GM18858 (cell line): ENCODE results near the gene HUS1.
"Not testable (repeated sequence)": the region's sequence is repeated elsewhere in the genome, so short reads cannot be mapped to it uniquely, and the experiment has no call there.

Experiments
- ATAC-seq: cut with Tn5 transposase; IDR thresholded peaks from one replicate; pipeline ENCODE4 v1.9.1; 2021; ENCODE audit not compliant: unreplicated experiment

HUS1 gene

GRCh38 chr7:47931005-47932004 lies 48.1 kb downstream of the HUS1 start:
- no peak for ATAC-seq

DNA sequence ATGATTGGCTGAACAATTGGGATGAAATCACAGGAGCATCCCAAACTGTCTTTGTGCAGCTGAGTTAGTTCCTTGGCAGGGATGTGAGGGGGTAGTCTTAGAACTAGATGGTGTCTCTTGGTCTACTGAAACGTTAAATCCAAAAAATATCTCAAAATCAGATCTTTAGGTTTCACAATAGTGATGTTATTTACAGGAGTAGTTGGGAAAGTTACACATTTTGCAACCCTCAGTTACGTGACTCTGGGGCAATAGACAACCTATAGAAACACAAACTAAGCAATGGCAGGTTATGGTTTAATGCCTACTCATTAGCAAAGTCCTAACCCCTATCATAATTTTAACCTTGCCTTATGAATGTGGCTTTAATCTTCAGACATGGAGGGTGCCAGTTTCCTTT lies 55.1 kb downstream of the HUS1 start:
- ATAC-seq: no peak

GRCh38 chr7:47923081-47923875 lies 56.1 kb downstream of the HUS1 start:
- ATAC-seq: not testable (repeated sequence)

- ATAC-seq: not testable (repeated sequence)
These were observed 62.9 kb downstream of the HUS1 start for GRCh38 chr7:47916514-47916913.

DNA sequence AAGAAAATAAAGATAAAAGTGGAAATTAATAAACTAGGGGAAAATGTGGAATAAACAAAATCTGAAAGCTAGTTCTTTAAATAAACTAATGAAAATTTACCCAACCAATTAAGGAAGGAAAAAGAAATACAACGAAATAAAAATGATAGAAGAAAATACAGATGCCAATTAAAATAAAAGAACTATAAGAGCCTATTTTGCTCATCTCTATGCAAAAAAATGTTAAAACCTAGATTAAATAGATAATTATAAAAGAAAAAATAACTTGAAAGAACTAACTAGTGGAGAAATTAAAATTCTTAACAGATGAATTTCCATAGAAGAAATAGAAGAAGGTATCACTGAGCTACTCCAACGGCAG lies 63.8 kb downstream of the HUS1 start:
- ATAC-seq: no peak

- no peak for ATAC-seq
These were observed 64.4 kb downstream of the HUS1 start for GRCh38 chr7:47914717-47915615.
